NT2/D1 (cell line): ENCODE results near the gene TNFRSF1A.

Source experiments
- DNase-seq: peaks from one replicate; pipeline ENCODE4 v3.0.0-alpha.2; 2011; ENCODE audit warnings: low read depth, low spot score
- H3K27me3 ChIP-seq: 2 replicates; pipeline ENCODE4 v1.6.0; 2011; ENCODE audit warnings: mild to moderate bottlenecking; ENCODE audit not compliant: insufficient read length, insufficient read depth
- H3K36me3 ChIP-seq: 2 replicates; pipeline ENCODE4 v1.6.1; 2011; ENCODE audit warnings: mild to moderate bottlenecking, low read length, mixed read lengths; ENCODE audit not compliant: insufficient read depth, insufficient read length
- H3K4me1 ChIP-seq: 2 replicates; pipeline ENCODE4 v1.5.1; 2011; ENCODE audit not compliant: insufficient read depth, insufficient read length
- H3K4me3 ChIP-seq: 2 replicates; pipeline ENCODE4 v1.5.1; 2011; ENCODE audit warnings: low read depth; ENCODE audit not compliant: insufficient read length
- H3K9ac ChIP-seq: 2 replicates; pipeline ENCODE4 v1.6.0; 2011; ENCODE audit warnings: low read depth; ENCODE audit not compliant: insufficient read length
- H3K9me3 ChIP-seq: 2 replicates; pipeline ENCODE4 v1.5.1; 2011; ENCODE audit warnings: mild to moderate bottlenecking, low read length; ENCODE audit not compliant: insufficient read depth
- SUZ12 ChIP-seq: IDR thresholded peaks from 2 replicates; pipeline ENCODE4 v1.6.1; 2011; ENCODE audit not compliant: insufficient read length, insufficient read depth; ENCODE audit errors: extremely low read depth
- YY1 ChIP-seq: IDR thresholded peaks from 2 replicates; pipeline ENCODE4 v1.6.1; 2011; ENCODE audit not compliant: insufficient read length, insufficient read depth
- ZNF274 ChIP-seq: IDR thresholded peaks from 2 replicates; pipeline ENCODE4 v1.6.1; 2011; ENCODE audit warnings: mild to moderate bottlenecking, low read depth, low read length

TNFRSF1A gene

DNA sequence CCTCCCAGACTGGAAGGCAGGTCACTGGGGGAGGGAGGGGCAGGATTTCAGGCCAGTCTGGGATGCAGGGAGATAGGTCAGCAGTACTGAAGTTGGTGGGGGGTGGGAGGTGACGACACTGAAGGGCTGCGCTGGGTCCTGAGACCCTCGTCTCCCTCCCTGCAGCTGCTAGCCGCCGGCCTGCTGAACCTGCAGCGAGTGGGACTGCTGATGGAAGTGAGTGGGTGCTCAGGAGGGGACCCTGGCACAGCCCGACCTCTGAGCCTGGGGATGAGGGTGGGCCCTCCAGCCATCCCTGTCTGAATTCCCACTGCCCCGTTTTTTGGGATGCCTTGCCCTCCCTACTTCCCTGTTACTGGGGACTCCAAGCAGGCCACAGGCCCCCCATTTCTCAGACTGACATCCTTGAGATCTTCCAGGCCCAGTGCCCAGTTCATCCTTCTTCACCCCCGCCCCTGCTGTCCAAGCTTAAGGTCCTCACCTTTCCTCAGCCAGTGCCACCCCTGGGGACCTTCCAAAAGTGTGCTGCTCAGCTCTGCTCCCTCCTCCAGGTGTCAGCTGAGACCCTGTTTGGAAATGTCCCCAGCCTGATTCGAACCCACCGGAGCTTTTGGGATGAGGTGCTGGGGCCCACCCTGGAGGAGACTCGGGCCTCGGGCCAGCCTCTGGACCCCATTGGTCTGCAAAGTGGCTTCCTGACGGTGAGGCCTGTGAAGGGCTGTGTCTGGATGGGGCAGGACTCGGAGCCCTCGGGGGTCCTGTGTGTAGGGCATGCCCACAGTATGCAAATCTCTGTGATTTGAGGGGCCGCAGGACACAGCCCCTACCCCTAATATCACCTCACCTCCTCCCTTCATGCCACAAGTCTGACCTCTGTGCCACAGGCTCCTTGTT is 25.9 kb downstream of the TNFRSF1A start:
- peaks cover 59% of the 10 kb centered on the region for H3K36me3 ChIP-seq
- H3K9ac ChIP-seq = peak overlapping the region; percentile 29
- no peak overlapping the region for H3K4me3 ChIP-seq
- no peak for DNase-seq
- peaks cover 73% of the 10 kb centered on the region for H3K4me1 ChIP-seq
- TF ChIP-seq SUZ12 (no peak), ZNF274 (no peak), YY1 (no peak)
- no peaks in the 10 kb centered on the region for H3K9me3 ChIP-seq
- no peaks in the 10 kb centered on the region for H3K27me3 ChIP-seq

DNA sequence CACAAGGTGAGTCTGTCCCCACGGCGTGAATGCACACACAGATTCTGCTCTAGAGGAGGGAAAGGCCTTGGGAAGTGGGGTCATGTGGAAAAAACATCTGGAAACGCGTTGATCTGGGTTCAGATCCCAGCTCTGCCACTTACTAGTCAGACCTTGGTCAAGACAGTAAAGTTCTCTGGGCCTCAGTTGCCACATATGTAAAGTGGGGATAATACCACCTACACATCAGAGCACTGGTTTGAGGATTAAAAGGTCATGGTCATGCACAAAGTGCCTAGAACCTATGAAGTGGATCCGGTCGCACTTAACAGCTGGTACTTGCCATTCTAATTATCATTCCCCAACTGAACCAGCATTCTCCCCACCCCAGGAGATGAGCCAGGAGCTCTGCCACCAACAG is 26.7 kb downstream of the TNFRSF1A start:
- Histone ChIP-seq H3K36me3 (peaks cover 59% of the 10 kb centered on the region), H3K9ac (no peak overlapping the region), H3K27me3 (no peaks in the 10 kb centered on the region), H3K4me3 (no peak overlapping the region), H3K4me1 (peaks cover 67% of the 10 kb centered on the region), H3K9me3 (no peaks in the 10 kb centered on the region)
- TF ChIP-seq ZNF274 = no peak
- no peak for TF ChIP-seq SUZ12
- TF ChIP-seq YY1 = no peak
- no peak for DNase-seq

DNA sequence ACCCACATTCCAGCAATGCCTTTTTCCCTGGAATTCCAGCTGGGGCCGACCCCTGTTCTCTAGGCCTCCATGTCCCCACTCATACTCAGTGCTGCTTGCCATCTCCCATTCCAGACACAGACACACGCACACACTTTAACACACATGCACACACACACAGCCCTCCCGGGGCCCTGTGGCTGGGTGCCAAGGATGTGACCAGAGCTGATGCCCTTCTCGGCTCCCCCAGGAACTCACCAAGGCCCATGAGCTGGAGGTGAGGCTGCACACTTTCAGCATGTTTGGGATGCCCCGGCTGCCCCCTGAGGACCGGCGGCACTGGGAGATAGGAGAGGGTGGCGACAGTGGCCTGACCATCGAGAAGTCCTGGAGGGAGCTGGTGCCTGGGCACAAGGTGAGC is 27.1 kb downstream of the TNFRSF1A start:
- TF ChIP-seq YY1 (no peak), SUZ12 (no peak), ZNF274 (no peak)
- H3K9ac ChIP-seq = no peak overlapping the region
- peaks cover 67% of the 10 kb centered on the region for H3K4me1 ChIP-seq
- H3K36me3 ChIP-seq = peaks cover 56% of the 10 kb centered on the region
- H3K9me3 ChIP-seq = no peaks in the 10 kb centered on the region
- no peak for DNase-seq
- H3K4me3 ChIP-seq = no peak overlapping the region
- H3K27me3 ChIP-seq = peaks cover 3% of the 10 kb centered on the region

DNA sequence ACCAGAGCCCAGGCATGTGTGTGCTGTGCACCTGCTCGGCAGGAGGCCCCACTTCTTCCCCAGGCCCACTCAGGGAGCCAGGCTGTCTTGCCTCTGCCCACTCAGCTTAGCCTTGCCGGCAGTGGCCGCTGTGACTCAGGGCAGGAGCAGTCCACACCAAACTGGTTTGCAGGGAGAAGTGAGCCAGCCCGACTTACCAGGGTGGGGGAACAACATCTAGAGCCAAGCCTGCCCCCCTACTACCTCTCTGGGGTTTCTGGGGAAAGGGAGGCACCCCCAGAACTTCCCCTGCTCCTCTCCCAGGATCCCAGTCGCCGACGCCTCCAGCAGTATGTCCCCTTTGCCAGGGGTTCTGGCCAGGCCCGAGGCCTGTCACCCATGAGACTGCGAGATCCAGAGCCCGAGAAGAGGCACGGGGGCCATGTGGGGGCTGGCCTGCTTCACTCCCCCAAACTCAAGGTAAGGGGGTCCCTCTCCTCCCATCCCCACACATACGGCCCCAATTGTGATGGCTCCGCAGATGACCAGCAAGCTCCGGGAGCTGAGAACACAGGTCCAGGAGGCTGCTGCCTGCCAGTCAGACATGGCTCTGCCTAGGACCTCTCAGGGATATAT is 28.4 kb downstream of the TNFRSF1A start:
- Histone ChIP-seq H3K36me3 (peaks cover 45% of the 10 kb centered on the region), H3K4me1 (peaks cover 60% of the 10 kb centered on the region), H3K27me3 (peaks cover 11% of the 10 kb centered on the region), H3K4me3 (no peak overlapping the region), H3K9ac (peak overlapping the region; percentile 53), H3K9me3 (no peaks in the 10 kb centered on the region)
- DNase-seq = no peak
- TF ChIP-seq YY1 = no peak

DNA sequence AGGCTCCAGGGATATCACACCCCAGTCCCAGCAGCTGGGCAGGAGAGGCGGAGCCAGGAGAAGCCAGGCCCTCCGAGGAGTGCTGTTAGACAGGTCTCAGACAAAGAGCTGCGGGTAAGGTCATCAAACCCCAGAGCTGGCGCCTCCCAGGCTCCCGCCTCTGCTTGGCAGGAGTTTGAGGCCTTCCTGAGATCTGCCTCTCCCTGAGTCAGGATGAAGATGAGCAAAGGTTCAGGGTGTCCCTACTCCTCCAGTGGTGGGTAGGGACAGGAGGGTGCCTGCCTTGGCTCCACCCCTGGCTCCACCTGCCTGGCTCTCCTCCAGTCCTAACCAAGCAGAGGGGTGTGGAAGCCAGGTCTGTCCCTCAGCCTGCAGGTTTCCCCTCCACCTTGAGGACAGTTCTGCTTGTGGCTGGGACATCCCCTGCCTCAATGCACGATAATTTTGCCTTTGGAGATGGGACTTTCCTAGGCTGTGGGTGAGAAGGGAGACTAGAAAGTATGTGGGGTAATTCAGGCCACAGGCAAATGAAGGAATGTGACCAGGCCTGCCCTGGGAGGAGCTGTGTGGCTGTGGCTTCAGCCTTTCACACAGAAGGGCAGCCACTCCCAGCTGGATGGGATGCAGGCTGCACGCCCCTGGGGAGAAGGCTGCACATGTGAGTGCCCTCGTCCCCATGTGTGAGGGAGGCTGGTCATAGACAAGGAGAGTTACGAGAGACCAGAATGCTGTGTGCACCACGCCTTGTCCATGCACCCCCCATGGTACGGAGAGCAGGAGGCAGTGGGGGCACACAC is 29.1 kb downstream of the TNFRSF1A start:
- Histone ChIP-seq H3K36me3 (peaks cover 38% of the 10 kb centered on the region), H3K9ac (peak overlapping the region; percentile 53), H3K27me3 (peaks cover 11% of the 10 kb centered on the region), H3K9me3 (no peaks in the 10 kb centered on the region), H3K4me1 (peaks cover 57% of the 10 kb centered on the region), H3K4me3 (no peak overlapping the region)
- no peak for DNase-seq
- TF ChIP-seq ZNF274 (no peak), YY1 (no peak), SUZ12 (no peak)

DNA sequence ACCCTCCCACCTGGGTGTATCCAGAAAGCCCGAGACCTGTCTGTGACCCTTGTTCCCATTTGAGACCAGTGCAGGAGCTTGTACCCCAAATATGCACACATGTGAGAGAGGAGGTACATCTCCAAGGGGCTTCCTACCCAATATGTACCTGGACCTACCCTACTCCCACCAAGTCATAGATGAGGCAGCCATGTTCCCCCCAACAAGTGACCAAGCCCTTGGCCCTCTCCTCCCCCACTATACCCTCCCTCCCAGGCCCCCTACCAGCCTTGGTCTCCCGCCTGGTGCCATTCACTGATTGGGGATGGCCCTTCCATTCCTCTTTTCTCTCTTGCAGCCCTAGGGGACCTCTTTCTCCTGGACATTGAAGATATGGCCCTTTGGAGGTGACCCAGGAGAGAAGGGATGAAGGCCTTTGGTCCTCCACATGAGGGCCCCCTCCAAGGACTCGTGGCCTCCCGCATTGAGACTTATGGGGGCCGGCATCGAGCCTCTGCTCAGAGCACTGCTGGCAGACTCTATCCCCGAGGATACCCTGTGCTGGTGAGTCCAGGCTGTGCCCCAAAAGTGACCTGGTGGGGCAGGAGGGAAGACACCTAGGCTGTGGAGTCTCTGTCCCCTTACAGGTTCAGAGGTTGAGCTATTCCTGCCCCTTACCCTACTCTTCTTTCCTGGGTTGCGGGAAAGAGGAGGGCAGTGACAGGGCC is 29.9 kb downstream of the TNFRSF1A start:
- Histone ChIP-seq H3K36me3 (peaks cover 33% of the 10 kb centered on the region), H3K27me3 (peaks cover 11% of the 10 kb centered on the region), H3K9me3 (no peaks in the 10 kb centered on the region), H3K9ac (no peak overlapping the region), H3K4me3 (no peak overlapping the region), H3K4me1 (peaks cover 52% of the 10 kb centered on the region)
- TF ChIP-seq SUZ12 = no peak
- no peak for TF ChIP-seq YY1
- no peak for TF ChIP-seq ZNF274
- DNase-seq = no peak
